ENCODE data around the gene OR4A15. TPM values are rescaled to one million over a fixed set of nuclear protein-coding genes. Genes with fewer than 3 reads are reported as not detected.

Gene OR4A15
- not detected for polyA plus RNA-seq (ENCODE audit: insufficient read length)
- long read RNA-seq, donor 1, result 0 reads
- long read RNA-seq, donor 2, result 0 reads
- long read RNA-seq, donor 3, result 0 reads
- long read RNA-seq, donor 4, result 0 reads
- long read RNA-seq, donor 5, result 0 reads
- long read RNA-seq, donor 6, result 0 reads
- long read RNA-seq, donor 7, result 0 reads
- long read RNA-seq, donor 8, result 0 reads

DNA sequence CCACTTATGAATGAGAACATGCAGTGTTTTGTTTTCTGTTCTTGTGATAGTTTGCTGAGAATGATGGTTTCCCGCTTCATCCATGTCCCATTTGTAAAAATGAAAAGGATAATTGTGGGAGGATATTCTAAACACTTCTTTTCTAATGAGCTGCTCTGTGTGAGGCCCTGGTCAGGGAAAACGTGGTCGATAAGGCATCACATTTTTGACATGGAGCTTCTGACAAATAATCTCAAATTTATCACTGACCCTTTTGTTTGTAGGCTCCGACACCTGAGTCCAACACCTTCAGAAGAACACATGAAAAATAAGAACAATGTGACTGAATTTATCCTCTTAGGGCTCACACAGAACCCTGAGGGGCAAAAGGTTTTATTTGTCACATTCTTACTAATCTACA, at the start of gene OR4A15:
Gene OR4A15 (plus strand): TSS at position 301 of the 400 bp plus-strand sequence. CDS start 0 bp downstream, at position 301.
- no peak for DNase-seq

DNA sequence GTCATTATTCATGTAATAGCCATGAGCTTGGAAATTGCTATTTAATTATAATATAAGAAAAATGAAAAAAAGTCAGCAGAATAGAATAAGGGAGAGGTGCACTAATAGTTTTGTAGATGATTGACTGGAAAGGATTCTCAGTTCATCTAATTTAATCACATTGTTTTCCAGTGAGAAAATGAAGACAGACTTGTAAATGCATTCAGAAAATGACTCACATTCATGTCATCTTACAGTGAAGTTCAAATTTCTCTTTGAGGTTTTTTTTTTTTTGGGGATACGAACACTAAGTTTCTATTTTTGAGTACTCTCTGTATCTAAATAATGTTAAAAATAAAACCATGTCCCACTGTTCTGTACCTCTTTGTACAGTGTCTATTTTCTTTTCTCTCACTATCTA, 43.3 kb upstream of the OR4A15 start:
- DNase-seq, result no peak

DNA sequence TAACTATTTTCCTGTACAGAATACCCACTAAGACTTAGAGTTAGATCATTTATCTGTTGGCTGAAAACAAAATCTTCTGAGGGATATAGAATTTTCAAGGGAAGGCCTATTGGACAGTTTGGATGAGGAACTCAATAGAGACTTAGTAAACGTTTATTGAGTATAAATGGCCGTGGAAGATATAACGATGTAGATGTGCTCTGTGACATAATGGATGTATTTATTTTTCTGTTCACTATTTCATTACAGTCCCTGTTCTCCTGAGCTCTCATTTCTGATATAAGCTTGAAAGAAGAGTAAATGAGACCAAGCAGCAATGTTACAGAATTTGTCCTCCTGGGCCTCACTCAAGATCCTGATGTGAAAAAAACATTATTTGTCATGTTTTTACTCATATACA, 24.9 kb upstream of the OR4A15 start, which contains the start of gene OR4A16:
Gene OR4A16 (plus strand): TSS at position 301 of the 400 bp plus-strand sequence. CDS start 0 bp downstream, at position 301.
- no peak for DNase-seq

DNA sequence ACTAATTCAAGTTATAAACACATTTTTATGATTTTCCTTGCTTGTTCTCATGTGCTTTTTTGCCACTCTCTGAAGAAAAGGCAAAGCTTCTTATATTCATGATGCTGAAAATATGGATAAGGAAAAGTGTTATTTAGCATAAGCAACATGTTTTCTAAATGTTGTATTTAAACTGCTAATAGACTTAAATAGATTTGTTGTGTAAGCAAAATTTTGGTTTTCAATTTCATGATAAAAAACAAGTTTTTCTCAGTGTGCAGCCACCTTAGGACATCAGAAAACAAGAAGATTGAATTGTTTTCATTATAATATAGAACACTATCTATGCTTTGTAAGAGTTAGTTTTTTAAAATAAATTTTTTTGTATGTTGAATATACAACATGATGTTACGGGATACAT, 22.5 kb upstream of the OR4A15 start:
- no peak for DNase-seq

DNA sequence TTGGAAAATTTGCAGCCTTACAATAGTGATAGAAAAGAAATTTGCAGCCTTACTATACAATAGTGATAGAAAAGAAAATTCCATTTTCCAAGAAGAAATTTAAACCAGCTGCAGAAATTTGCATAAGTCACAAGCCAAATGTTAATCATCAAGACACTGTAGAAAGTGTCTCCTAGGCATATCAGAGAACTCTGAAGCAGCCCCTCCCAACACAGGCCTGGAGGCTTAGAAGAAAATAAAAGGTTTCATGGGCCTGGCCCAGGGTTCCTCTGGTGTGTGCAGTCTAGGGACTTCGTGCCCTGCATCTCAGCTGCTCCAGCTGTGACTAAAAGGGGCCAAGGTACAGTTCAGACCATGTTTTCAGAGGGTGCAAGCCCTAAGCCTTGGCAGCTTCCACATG, 18.7 kb upstream of the OR4A15 start:
- DNase-seq, result no peak

DNA sequence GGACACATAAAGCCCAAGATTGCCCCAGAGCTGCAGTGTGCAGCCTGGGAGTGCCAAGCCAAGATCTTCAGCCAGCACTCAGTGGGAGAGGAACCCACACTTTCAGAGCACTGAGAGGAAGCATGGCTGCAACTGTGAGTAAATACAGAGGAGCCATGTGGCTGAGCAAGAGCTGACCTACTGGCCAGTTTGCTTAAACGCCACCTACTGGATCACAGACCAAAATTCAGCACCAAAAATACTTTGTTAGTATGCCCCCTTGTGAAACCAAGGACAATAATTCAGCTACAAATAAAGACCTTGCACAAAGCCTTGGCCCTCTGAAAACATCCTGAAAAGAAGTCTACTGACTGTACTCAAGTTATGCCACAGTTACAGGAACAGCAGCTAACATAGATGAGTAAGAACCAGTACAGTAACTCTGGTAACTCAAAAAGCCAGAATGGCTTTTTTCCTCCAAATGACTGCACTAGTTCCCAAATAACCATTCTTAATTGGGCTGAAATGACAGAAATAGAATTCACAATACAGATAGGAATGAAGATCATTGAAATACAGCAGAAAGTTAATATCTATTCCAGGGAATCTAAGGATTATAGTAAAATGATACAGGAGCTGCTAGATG, 10.1 kb upstream of the OR4A15 start:
- DNase-seq, result no peak

DNA sequence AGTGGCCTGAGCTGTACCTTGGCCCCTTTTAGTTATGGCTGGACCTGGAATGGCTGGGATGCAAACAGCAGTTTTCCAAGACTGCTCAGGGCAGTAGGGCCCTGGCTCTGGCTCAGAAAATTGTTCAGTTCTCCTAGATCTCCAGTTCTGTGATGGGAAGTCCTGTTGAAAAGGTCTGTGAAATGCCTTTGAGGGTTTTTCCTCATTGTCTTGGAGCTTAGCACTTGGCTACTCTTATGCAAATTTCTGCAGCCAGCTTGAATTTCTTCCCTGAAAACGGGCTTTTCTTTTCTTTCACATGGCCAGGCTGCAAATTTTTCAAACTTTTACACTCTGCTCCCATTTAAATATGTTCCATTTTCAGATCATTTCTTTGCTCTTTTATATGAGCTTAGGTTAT, 33.2 kb downstream of the OR4A15 start:
- DNase-seq, result no peak

Other genes with a start within 250 kb of the OR4A15 start
- not detected for gene TRIM48, start 105.8 kb upstream of the OR4A15 start, polyA plus RNA-seq (ENCODE audit: insufficient read length)
- not detected for gene OR4A16, start 24.8 kb upstream of the OR4A15 start, polyA plus RNA-seq (ENCODE audit: insufficient read length)
- gene OR4C15, start 186.5 kb downstream of the OR4A15 start, polyA plus RNA-seq (ENCODE audit: insufficient read length), result not detected
- gene OR4C16, start 204.2 kb downstream of the OR4A15 start, polyA plus RNA-seq (ENCODE audit: insufficient read length), result not detected
- not detected for gene OR4C11, start 239.7 kb downstream of the OR4A15 start, polyA plus RNA-seq (ENCODE audit: insufficient read length)